Tibial artery (tissue), 4 donors: ENCODE data around the gene CACNG4.

Experiments used
- DNase-seq, 2 donors: peaks; one replicate each; pipeline ENCODE4 v3.0.0-alpha.2; 2019
- H3K27ac ChIP-seq, 2 donors: fragments of 200-600 bp; sonication (generic) in 1 of 2; 1 replicate in 1 of 2; 2 replicates in 1 of 2; pipeline ENCODE4 v1.5.1; 2018 to 2019; ENCODE audit warnings: mild to moderate bottlenecking in 1 of 2
- H3K27me3 ChIP-seq, 2 donors: fragments of 200-600 bp; sonication (generic) in 1 of 2; one replicate each; pipeline versions ENCODE4 v1.5.1 to v1.6.0; 2016 to 2019
- H3K36me3 ChIP-seq, 3 donors: fragments of 200-600 bp; sonication (generic) in 2 of 3; one replicate each; pipeline ENCODE4 v1.5.1; 2016 to 2019; ENCODE audit warnings: mild to moderate bottlenecking in 2 of 3
- H3K4me1 ChIP-seq, 4 donors: fragments of 200-600 bp; sonication (generic) in 2 of 4; 1 replicate in 3 of 4; 2 replicates in 1 of 4; pipeline ENCODE4 v1.5.1; 2016 to 2019
- H3K4me3 ChIP-seq, 2 donors: fragments of 200-600 bp; sonication (generic) in 1 of 2; 1 replicate in 1 of 2; 2 replicates in 1 of 2; pipeline ENCODE4 v1.5.1; 2018 to 2019; ENCODE audit warnings: mild to moderate bottlenecking in 2 of 2
- H3K9me3 ChIP-seq, 3 donors: fragments of 200-600 bp; sonication (generic) in 1 of 3; one replicate each; pipeline ENCODE4 v1.5.1; 2016 to 2019
- intact Hi-C: fragments of 100-400 bp; cut with DNase I; formaldehyde crosslinking; loops from one replicate; pipeline ENCODE4 v1.15.0; 2023; ENCODE audit warnings: low total_unique reads
- TF ChIP-seq, protein P1 (sequence below), 2 experiments: fragments of 200-600 bp in 1 of 2; fragments of 450-650 bp in 1 of 2; IDR thresholded peaks; one replicate each; pipeline ENCODE4 v1.5.1; 2017 to 2019; ENCODE audit warnings: antibody characterized with exemption in 2 of 2, mild to moderate bottlenecking in 1 of 2, moderate library complexity in 1 of 2

CACNG4 gene

DNA sequence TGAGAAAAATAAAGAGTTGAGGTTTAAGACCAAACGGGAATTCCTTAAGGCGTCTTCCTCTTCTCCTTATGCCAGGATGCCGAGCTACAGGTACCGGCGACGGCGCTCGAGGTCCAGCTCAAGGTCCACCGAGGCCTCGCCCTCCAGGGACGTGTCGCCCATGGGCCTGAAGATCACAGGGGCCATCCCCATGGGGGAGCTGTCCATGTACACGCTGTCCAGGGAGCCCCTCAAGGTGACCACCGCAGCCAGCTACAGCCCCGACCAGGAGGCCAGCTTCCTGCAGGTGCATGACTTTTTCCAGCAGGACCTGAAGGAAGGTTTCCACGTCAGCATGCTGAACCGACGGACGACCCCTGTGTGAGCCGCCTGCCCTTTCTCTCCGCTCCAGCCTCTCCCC, 66.1 kb downstream of the CACNG4 start:
- no peaks in the 10 kb centered on the region for H3K9me3 ChIP-seq
- no peak overlapping the region for H3K27ac ChIP-seq
- no peak for DNase-seq
- H3K36me3 ChIP-seq, result no peaks in the 10 kb centered on the region
- TF ChIP-seq, protein P1, sequence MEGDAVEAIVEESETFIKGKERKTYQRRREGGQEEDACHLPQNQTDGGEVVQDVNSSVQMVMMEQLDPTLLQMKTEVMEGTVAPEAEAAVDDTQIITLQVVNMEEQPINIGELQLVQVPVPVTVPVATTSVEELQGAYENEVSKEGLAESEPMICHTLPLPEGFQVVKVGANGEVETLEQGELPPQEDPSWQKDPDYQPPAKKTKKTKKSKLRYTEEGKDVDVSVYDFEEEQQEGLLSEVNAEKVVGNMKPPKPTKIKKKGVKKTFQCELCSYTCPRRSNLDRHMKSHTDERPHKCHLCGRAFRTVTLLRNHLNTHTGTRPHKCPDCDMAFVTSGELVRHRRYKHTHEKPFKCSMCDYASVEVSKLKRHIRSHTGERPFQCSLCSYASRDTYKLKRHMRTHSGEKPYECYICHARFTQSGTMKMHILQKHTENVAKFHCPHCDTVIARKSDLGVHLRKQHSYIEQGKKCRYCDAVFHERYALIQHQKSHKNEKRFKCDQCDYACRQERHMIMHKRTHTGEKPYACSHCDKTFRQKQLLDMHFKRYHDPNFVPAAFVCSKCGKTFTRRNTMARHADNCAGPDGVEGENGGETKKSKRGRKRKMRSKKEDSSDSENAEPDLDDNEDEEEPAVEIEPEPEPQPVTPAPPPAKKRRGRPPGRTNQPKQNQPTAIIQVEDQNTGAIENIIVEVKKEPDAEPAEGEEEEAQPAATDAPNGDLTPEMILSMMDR (IDR thresholded peaks at IDR 0.05), result no peak
- no peaks in the 10 kb centered on the region for H3K4me1 ChIP-seq
- H3K27me3 ChIP-seq, result no peaks in the 10 kb centered on the region
- no peak overlapping the region for H3K4me3 ChIP-seq
- intact Hi-C loops, result no loop called here

GRCh38 chr17:67032382-67032781, 67.9 kb downstream of the CACNG4 start:
- no peak for DNase-seq
- Histone ChIP-seq H3K4me3 (no peak overlapping the region), H3K36me3 (no peaks in the 10 kb centered on the region), H3K27me3 (no peaks in the 10 kb centered on the region), H3K4me1 (no peaks in the 10 kb centered on the region), H3K27ac (no peak overlapping the region), H3K9me3 (no peaks in the 10 kb centered on the region)
- intact Hi-C loops, result no loop called here
- TF ChIP-seq, protein P1 (IDR thresholded peaks at IDR 0.05), result no peak

DNA sequence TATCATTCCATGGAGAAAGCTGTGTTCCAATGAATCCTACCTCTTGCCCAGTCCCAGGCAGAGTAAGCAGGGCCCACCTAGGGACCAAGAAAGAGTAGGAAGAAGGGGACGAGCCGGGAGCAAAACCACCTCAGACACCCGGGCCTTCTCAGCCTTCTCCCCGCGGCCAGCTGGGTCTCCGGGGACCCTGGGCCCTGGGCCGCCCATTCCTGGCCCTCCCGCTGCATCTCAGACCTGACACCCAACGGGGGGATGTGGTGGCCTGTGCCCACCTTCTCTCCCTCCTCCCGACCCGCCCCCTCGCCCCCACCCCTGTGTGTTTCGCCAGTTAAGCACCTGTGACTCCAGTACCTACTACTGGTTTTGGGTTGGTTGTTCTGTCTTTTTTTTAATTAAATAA, 68.5 kb downstream of the CACNG4 start:
- intact Hi-C loops, result no loop called here
- Histone ChIP-seq H3K9me3 (no peaks in the 10 kb centered on the region), H3K4me3 (no peak overlapping the region), H3K27ac (no peak overlapping the region), H3K4me1 (no peaks in the 10 kb centered on the region), H3K27me3 (no peaks in the 10 kb centered on the region), H3K36me3 (no peaks in the 10 kb centered on the region)
- TF ChIP-seq, protein P1 (IDR thresholded peaks at IDR 0.05), result no peak
- DNase-seq, result no peak

- Histone ChIP-seq H3K4me3 (no peak overlapping the region), H3K4me1 (no peaks in the 10 kb centered on the region), H3K27ac (no peak overlapping the region), H3K27me3 (no peaks in the 10 kb centered on the region), H3K36me3 (no peaks in the 10 kb centered on the region), H3K9me3 (no peaks in the 10 kb centered on the region)
- TF ChIP-seq, protein P1 (IDR thresholded peaks at IDR 0.05), result no peak
- DNase-seq, result no peak
- intact Hi-C loops, result no loop called here
Observed at GRCh38 chr17:67033613-67034012, 69.1 kb downstream of the CACNG4 start.

GRCh38 chr17:67035131-67036083, 70.9 kb downstream of the CACNG4 start:
- intact Hi-C loops, result no loop called here
- Histone ChIP-seq H3K27me3 (peaks cover 0 to 4% of the 10 kb centered on the region in 2 donors), H3K4me3 (no peak overlapping the region), H3K4me1 (no peaks in the 10 kb centered on the region), H3K9me3 (no peaks in the 10 kb centered on the region), H3K36me3 (no peaks in the 10 kb centered on the region), H3K27ac (no peak overlapping the region)
- TF ChIP-seq, protein P1 (IDR thresholded peaks at IDR 0.05), result no peak
- no peak for DNase-seq
